SU-DHL-6 (cell line): ENCODE data around the gene MAK.

Experiments
- H2AFZ ChIP-seq: fragments of 200-600 bp; sonication (generic); 2 replicates; pipeline ENCODE4 v1.6.1; 2014; ENCODE audit warnings: low read depth, mild to moderate bottlenecking, moderate library complexity, mixed read lengths, antibody characterized with exemption, low read length; ENCODE audit not compliant: severe bottlenecking
- H3F3A ChIP-seq: fragments of 200-600 bp; shearing (Covaris generic); 2 replicates; pipeline ENCODE4 v1.6.0; 2016; ENCODE audit warnings: antibody characterized with exemption, mild to moderate bottlenecking; ENCODE audit not compliant: insufficient read depth
- H3K27ac ChIP-seq: fragments of 200-600 bp; sonication (generic); 2 replicates; pipeline ENCODE4 v1.5.1; 2016; ENCODE audit warnings: low read depth, mild to moderate bottlenecking, low read length, moderate library complexity, mixed read lengths
- H3K27me3 ChIP-seq: fragments of 200-600 bp; sonication (generic), shearing (Covaris generic); 2 replicates; pipeline ENCODE4 v1.6.0; 2014; ENCODE audit warnings: mild to moderate bottlenecking, low read length
- H3K36me3 ChIP-seq: fragments of 200-600 bp; sonication (generic); 2 replicates; pipeline ENCODE4 v1.6.1; 2014; ENCODE audit warnings: mild to moderate bottlenecking, low read length, mixed read lengths
- H3K4me2 ChIP-seq: fragments of 300-600, 200-600 bp; shearing (Covaris generic), sonication (generic); 2 replicates; pipeline ENCODE4 v1.6.0; 2014; ENCODE audit warnings: low read length, low read depth, mild to moderate bottlenecking; ENCODE audit not compliant: poor library complexity, severe bottlenecking
- H3K4me3 ChIP-seq: fragments of 200-600 bp; sonication (generic); 2 replicates; pipeline ENCODE4 v1.5.1; 2014; ENCODE audit warnings: antibody characterized with exemption, low read length, mild to moderate bottlenecking, mixed read lengths; ENCODE audit not compliant: insufficient read depth, poor library complexity, severe bottlenecking
- H3K79me2 ChIP-seq: fragments of 200-600 bp; sonication (generic); 2 replicates; pipeline ENCODE4 v1.6.1; 2014; ENCODE audit warnings: mild to moderate bottlenecking, low read length, moderate library complexity; ENCODE audit not compliant: insufficient read depth
- H3K9ac ChIP-seq: fragments of 200-600 bp; sonication (generic); 2 replicates; pipeline ENCODE4 v1.7.0; 2014; ENCODE audit warnings: mild to moderate bottlenecking, low read length
- H3K9me2 ChIP-seq: fragments of 200-600 bp; sonication (generic); replicated peaks from 2 replicates; pipeline ENCODE4 v1.6.1; 2014; ENCODE audit warnings: low read length; ENCODE audit not compliant: insufficient read depth
- H3K9me3 ChIP-seq: fragments of 200-600 bp; sonication (generic); 2 replicates; pipeline ENCODE4 v1.6.1; 2014; ENCODE audit warnings: low read length, mixed read lengths; ENCODE audit not compliant: insufficient read depth
- H4K20me1 ChIP-seq: fragments of 200-600 bp; sonication (generic); 2 replicates; pipeline ENCODE4 v1.6.1; 2014; ENCODE audit warnings: low read depth, mild to moderate bottlenecking, antibody characterized with exemption, low read length, moderate library complexity, mixed read lengths
- EZH2phosphoT487 ChIP-seq: fragments of 200-600 bp; sonication (generic), shearing (Covaris generic); conservative IDR thresholded peaks from 2 replicates; pipeline ENCODE4 v1.6.1; 2018; ENCODE audit warnings: mild to moderate bottlenecking, antibody characterized with exemption, low read length, moderate library complexity, mixed read lengths
- TF ChIP-seq, protein P1 (sequence below): fragments of 200-600 bp; sonication (generic); IDR thresholded peaks from one replicate; pipeline ENCODE4 v1.5.1; 2017; ENCODE audit warnings: antibody characterized with exemption, mild to moderate bottlenecking, low read length, moderate library complexity; ENCODE audit not compliant: insufficient read depth, poor library complexity, severe bottlenecking

Gene MAK

DNA sequence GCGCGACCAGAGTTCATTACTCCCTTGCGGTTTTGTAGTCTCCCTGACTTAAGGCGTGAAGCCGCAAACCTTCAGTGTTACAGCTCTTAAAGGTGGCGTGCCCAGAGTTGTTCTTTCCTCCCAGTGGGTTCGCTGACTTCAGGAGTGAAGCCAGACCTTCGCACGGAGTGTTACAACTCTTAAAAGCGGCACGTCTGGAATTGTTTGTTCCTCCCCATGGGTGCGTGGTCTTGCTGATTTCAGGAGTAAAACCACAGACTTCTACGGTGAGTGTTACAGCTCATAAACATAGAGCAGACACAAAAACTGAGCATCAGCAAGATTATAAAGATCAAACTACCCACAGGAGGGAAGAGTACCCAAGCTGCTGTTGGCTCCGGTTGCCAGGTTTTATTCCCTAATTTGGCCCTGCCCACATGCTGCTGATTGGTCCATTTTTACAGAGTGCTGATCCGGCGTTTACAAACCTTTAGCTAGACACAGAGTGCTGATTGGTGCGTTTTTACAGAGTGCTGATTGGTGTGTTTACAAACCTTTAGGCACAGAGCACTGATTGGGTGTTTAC is 105.1 kb downstream of the MAK start:
- Histone ChIP-seq H3K27ac (no peak overlapping the region), H3K36me3 (peaks cover 4% of the 10 kb centered on the region; the same call in 1 of the 2 replicates), H3K9ac (no peak overlapping the region), H3K4me3 (no peak overlapping the region), H4K20me1 (no peaks in the 10 kb centered on the region), H3K27me3 (no peaks in the 10 kb centered on the region), H2AFZ (no peak overlapping the region), H3K79me2 (no peaks in the 10 kb centered on the region), H3F3A (0 out of 2 replicates have a peak, but pooled peaks cover 7% of the 10 kb centered on the region), H3K9me3 (no peaks in the 10 kb centered on the region), H3K9me2 (no peaks in the 10 kb centered on the region), H3K4me2 (no peak overlapping the region)
- TF ChIP-seq, protein P1, sequence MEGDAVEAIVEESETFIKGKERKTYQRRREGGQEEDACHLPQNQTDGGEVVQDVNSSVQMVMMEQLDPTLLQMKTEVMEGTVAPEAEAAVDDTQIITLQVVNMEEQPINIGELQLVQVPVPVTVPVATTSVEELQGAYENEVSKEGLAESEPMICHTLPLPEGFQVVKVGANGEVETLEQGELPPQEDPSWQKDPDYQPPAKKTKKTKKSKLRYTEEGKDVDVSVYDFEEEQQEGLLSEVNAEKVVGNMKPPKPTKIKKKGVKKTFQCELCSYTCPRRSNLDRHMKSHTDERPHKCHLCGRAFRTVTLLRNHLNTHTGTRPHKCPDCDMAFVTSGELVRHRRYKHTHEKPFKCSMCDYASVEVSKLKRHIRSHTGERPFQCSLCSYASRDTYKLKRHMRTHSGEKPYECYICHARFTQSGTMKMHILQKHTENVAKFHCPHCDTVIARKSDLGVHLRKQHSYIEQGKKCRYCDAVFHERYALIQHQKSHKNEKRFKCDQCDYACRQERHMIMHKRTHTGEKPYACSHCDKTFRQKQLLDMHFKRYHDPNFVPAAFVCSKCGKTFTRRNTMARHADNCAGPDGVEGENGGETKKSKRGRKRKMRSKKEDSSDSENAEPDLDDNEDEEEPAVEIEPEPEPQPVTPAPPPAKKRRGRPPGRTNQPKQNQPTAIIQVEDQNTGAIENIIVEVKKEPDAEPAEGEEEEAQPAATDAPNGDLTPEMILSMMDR, result no peak
- no peak for TF ChIP-seq EZH2phosphoT487

- peaks cover 4% of the 10 kb centered on the region; the same call in 1 of the 2 replicates for H3K36me3 ChIP-seq
- H3F3A ChIP-seq, result 0 out of 2 replicates have a peak, but pooled peaks cover 7% of the 10 kb centered on the region
- no peaks in the 10 kb centered on the region for H3K9me2 ChIP-seq
- no peak overlapping the region for H3K4me2 ChIP-seq
- H3K79me2 ChIP-seq, result no peaks in the 10 kb centered on the region
- H2AFZ ChIP-seq, result no peak overlapping the region
- no peak overlapping the region for H3K9ac ChIP-seq
- H3K9me3 ChIP-seq, result no peaks in the 10 kb centered on the region
- H3K4me3 ChIP-seq, result no peak overlapping the region
- no peak for TF ChIP-seq EZH2phosphoT487
- TF ChIP-seq, protein P1, result no peak
- H3K27ac ChIP-seq, result no peak overlapping the region
- H3K27me3 ChIP-seq, result no peaks in the 10 kb centered on the region
- H4K20me1 ChIP-seq, result no peaks in the 10 kb centered on the region
These were observed 108.1 kb downstream of the MAK start for GRCh38 chr6:10730254-10730653.

DNA sequence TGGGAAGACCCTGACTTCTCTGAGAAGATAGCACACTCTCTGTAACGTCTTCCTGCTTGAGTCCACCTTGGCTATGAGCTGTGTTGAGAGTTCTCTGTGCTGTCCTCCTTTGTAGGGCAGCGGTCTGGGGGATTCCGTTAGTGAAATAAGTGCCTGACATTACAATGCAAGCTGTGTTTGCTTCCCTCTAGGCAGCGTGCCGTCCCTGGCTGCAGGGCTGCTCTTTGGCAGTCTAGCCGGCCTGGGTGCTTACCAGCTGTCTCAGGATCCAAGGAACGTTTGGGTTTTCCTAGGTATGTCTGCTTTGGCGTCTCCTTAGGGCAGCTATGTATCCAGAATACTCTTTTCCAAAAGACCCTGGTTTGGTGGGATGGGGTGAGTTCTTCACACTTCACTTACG is 112.6 kb downstream of the MAK start:
- H3K36me3 ChIP-seq, result peaks cover 4% of the 10 kb centered on the region; the same call in 1 of the 2 replicates

More for the DNA sequence above, 112.6 kb downstream of the MAK start:
- H3K9ac ChIP-seq, result no peak overlapping the region
- no peaks in the 10 kb centered on the region for H3K9me2 ChIP-seq
- no peak overlapping the region for H3K27ac ChIP-seq
- 0 out of 2 replicates have a peak, but pooled peaks cover 12% of the 10 kb centered on the region for H3K79me2 ChIP-seq
- no peak overlapping the region for H2AFZ ChIP-seq
- H3K9me3 ChIP-seq, result peaks cover 4% of the 10 kb centered on the region; the same call in 1 of the 2 replicates
- TF ChIP-seq, protein P1, result no peak
- no peak for TF ChIP-seq EZH2phosphoT487
- no peaks in the 10 kb centered on the region for H4K20me1 ChIP-seq
- H3K4me3 ChIP-seq, result no peak overlapping the region
- no peak overlapping the region for H3K4me2 ChIP-seq
- H3F3A ChIP-seq, result peaks cover 22% of the 10 kb centered on the region
- no peaks in the 10 kb centered on the region for H3K27me3 ChIP-seq
